ENCODE results near the gene OTOS.

DNA sequence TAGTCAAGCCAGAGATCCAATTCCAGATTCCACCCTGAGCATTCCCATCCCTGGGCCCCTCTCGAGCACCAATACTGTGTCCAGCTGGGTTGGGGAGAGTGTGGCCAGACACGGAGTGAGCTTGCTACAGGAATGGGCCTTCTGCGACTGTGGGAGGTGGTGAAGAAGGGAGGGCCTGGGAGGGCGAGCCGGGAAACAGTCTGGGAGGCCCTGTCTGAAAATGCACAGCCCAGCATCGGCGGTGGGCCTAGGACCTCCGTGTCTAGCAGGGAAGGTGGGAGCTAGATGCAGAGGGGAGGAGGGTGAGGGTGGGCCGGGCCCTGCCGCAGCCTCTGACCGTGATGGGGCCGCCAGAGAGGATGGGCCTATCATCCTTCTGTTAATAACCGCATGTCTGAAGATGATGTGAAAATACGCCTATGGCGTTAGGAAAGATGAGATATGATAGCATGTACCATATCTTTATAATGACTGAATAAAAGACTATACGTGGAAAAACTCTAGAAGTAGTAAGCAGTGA, 1.9 kb upstream of the OTOS start:
- TF ChIP-seq CTCF (IDR thresholded peaks at IDR 0.05) (no peak), EP300 (IDR thresholded peaks at IDR 0.05) (no peak), POLR2A (IDR thresholded peaks at IDR 0.05) (no peak)
